WTC11 (cell line): ENCODE data around the gene GIMAP2. TPM values are rescaled to one million over a fixed set of nuclear protein-coding genes. Genes with fewer than 3 reads are reported as not detected.

Experiments used
- ATAC-seq: fragments of 200-7000 bp; cut with Tn5 transposase; 2 replicates; pipeline ENCODE4 v1.10.0; 2021; ENCODE audit warnings: mild to moderate bottlenecking, moderate library complexity
- CTCF ChIA-PET: fragments of 300-600 bp; sonication (Branson Sonifier 250); formaldehyde crosslinking; loops from one replicate; lab custom pipeline; 2021; ENCODE audit warnings: antibody characterized with exemption; lab: Charles Lee
- POLR2A ChIA-PET: fragments of 350-600 bp; sonication (Branson Sonifier 250); formaldehyde crosslinking; loops from one replicate; lab custom pipeline; 2021; ENCODE audit warnings: antibody characterized with exemption; lab: Charles Lee
- DNase-seq: peaks from one replicate; pipeline ENCODE4 v3.0.0; 2021; ENCODE audit warnings: low spot score
- H3K27ac Mint-ChIP-seq: 2 replicates; pipeline ENCODE4 v1.8.0; 2021; ENCODE audit warnings: mixed read lengths
- H3K27me3 Mint-ChIP-seq: 2 replicates; pipeline ENCODE4 v1.8.0; 2021; ENCODE audit warnings: low read depth, mild to moderate bottlenecking, moderate library complexity, mixed read lengths
- H3K36me3 Mint-ChIP-seq: 2 replicates; pipeline ENCODE4 v1.8.0; 2021; ENCODE audit warnings: mixed read lengths
- H3K4me1 Mint-ChIP-seq: 2 replicates; pipeline ENCODE4 v1.8.0; 2022; ENCODE audit warnings: mixed read lengths
- H3K4me3 Mint-ChIP-seq: 2 replicates; pipeline ENCODE4 v1.8.0; 2021; ENCODE audit warnings: mild to moderate bottlenecking, moderate library complexity, mixed read lengths
- H3K9me3 Mint-ChIP-seq: 2 replicates; pipeline ENCODE4 v1.8.0; 2021; ENCODE audit warnings: mixed read lengths
- ARID4B ChIP-seq: sonication (generic); formaldehyde crosslinking; IDR thresholded peaks from 2 replicates; pipeline ENCODE4 v1.8.0; 2023; ENCODE audit warnings: missing genetic modification reagents, mild to moderate bottlenecking, borderline replicate concordance
- CDX4 ChIP-seq: fragments of 250-450 bp; sonication (Bioruptor Pico); IDR thresholded peaks from 2 replicates; pipeline ENCODE4 v1.9.0; 2021; ENCODE audit warnings: moderate library complexity, mild to moderate bottlenecking, inconsistent platforms, borderline replicate concordance
- ERG ChIP-seq: fragments of 250-450 bp; sonication (Bioruptor Pico); IDR thresholded peaks from 2 replicates; pipeline ENCODE4 v1.8.0; 2021; ENCODE audit warnings: mild to moderate bottlenecking
- ESRRA ChIP-seq: sonication (generic); formaldehyde crosslinking; IDR thresholded peaks from 2 replicates; pipeline ENCODE4 v1.8.1; 2022; ENCODE audit warnings: mild to moderate bottlenecking, missing genetic modification reagents, borderline replicate concordance
- FOXP1 ChIP-seq: sonication (generic); formaldehyde crosslinking; IDR thresholded peaks from 2 replicates; pipeline ENCODE4 v1.8.0; 2022; ENCODE audit warnings: missing genetic modification reagents, mild to moderate bottlenecking, moderate library complexity, borderline replicate concordance
- FOXP4 ChIP-seq: sonication (generic); formaldehyde crosslinking; IDR thresholded peaks from 2 replicates; pipeline ENCODE4 v1.8.0; 2022; ENCODE audit warnings: mild to moderate bottlenecking, missing genetic modification reagents
- GABPB1 ChIP-seq: sonication (generic); formaldehyde crosslinking; IDR thresholded peaks from 2 replicates; pipeline ENCODE4 v1.8.1; 2023; ENCODE audit warnings: mild to moderate bottlenecking, missing genetic modification reagents
- GRHL2 ChIP-seq: fragments of 250-450 bp; sonication (Bioruptor Pico); IDR thresholded peaks from 2 replicates; pipeline ENCODE4 v1.8.0; 2022; ENCODE audit warnings: mild to moderate bottlenecking, moderate library complexity; ENCODE audit not compliant: insufficient replicate concordance, severe bottlenecking
- MLX ChIP-seq: sonication (generic); formaldehyde crosslinking; IDR thresholded peaks from 2 replicates; pipeline ENCODE4 v1.8.1; 2023; ENCODE audit warnings: mild to moderate bottlenecking, missing genetic modification reagents, moderate library complexity
- MXD4 ChIP-seq: fragments of 250-450 bp; sonication (Bioruptor Pico); IDR thresholded peaks from 2 replicates; pipeline ENCODE4 v1.8.0; 2021; ENCODE audit warnings: mild to moderate bottlenecking, moderate library complexity, borderline replicate concordance
- NFATC4 ChIP-seq: fragments of 250-450 bp; sonication (Bioruptor Pico); IDR thresholded peaks from 2 replicates; pipeline ENCODE4 v1.9.0; 2021; ENCODE audit warnings: mild to moderate bottlenecking
- NR2C2 ChIP-seq: sonication (generic); formaldehyde crosslinking; IDR thresholded peaks from 2 replicates; pipeline ENCODE4 v1.8.0; 2022; ENCODE audit warnings: mild to moderate bottlenecking, missing genetic modification reagents
- TEAD1 ChIP-seq: sonication (generic); formaldehyde crosslinking; IDR thresholded peaks from 2 replicates; pipeline ENCODE4 v1.8.0; 2022; ENCODE audit warnings: mild to moderate bottlenecking, missing genetic modification reagents
- ZNF671 ChIP-seq: fragments of 250-450 bp; sonication (Bioruptor Pico); IDR thresholded peaks from 2 replicates; pipeline ENCODE4 v1.8.0; 2021; ENCODE audit warnings: mild to moderate bottlenecking
- total RNA-seq: library from RNA; stranded (reverse); gene quantifications from 3 replicates; pipeline ENCODE4 v1.2.3, GENCODE V29; 2021
- TF ChIP-seq, protein P1 (sequence below): sonication (generic); formaldehyde crosslinking; IDR thresholded peaks from 2 replicates; pipeline ENCODE4 v1.8.1; 2023; ENCODE audit warnings: mild to moderate bottlenecking, missing genetic modification reagents, moderate library complexity
- TF ChIP-seq, protein P2 (sequence below): sonication (generic); formaldehyde crosslinking; IDR thresholded peaks from 2 replicates; pipeline ENCODE4 v1.8.1; 2023; ENCODE audit warnings: mild to moderate bottlenecking, moderate library complexity, missing genetic modification reagents
- TF ChIP-seq, protein P3 (sequence below): sonication (generic); formaldehyde crosslinking; IDR thresholded peaks from 2 replicates; pipeline ENCODE4 v1.8.1; 2022; ENCODE audit warnings: low read depth, missing genetic modification reagents, borderline replicate concordance
- TF ChIP-seq, protein P4 (sequence below): sonication (generic); formaldehyde crosslinking; IDR thresholded peaks from 2 replicates; pipeline ENCODE4 v1.8.0; 2023; ENCODE audit warnings: mild to moderate bottlenecking, missing genetic modification reagents

Gene GIMAP2
- total RNA-seq, 1 experiment from 2014 or later = 0.15 TPM

DNA sequence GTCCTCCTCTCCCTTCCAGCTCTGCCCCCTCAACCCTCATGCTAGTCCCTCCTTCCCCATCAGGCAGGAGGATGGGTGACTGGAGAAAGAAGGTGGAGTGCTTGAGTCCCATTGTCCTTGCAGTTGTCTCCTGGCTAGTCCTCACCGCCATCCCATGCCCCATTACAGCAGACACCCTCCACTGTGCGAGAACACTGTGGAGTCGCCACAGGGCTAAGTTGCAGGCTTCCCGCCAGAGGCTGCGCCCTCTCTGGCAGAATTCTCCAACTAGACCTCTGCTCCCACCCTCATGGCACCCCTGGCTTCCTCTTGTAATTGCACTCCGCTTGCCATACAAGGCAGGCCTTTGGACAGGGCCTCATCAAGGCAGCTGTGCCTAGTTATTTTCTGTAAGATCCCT, 3.1 kb downstream of the GIMAP2 start:
- H3K36me3 Mint-ChIP-seq = no peaks in the 10 kb centered on the region

More for the DNA sequence above, 3.1 kb downstream of the GIMAP2 start:
- no peak overlapping the region for H3K4me3 Mint-ChIP-seq
- H3K9me3 Mint-ChIP-seq = peaks cover 6% of the 10 kb centered on the region; the same call in 1 of the 2 replicates
- H3K27me3 Mint-ChIP-seq = peaks cover 83% of the 10 kb centered on the region
- no peak for DNase-seq
- peaks cover 7% of the 10 kb centered on the region for H3K4me1 Mint-ChIP-seq
- H3K27ac Mint-ChIP-seq = no peak overlapping the region
- ChIA-PET CTCF (no interaction called here), POLR2A (no interaction called here)
- TF ChIP-seq, protein P1, sequence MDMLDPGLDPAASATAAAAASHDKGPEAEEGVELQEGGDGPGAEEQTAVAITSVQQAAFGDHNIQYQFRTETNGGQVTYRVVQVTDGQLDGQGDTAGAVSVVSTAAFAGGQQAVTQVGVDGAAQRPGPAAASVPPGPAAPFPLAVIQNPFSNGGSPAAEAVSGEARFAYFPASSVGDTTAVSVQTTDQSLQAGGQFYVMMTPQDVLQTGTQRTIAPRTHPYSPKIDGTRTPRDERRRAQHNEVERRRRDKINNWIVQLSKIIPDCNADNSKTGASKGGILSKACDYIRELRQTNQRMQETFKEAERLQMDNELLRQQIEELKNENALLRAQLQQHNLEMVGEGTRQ (CRISPR knock-in tag) = no peak
- TF ChIP-seq FOXP4 (CRISPR knock-in tag) (no peak), TEAD1 (CRISPR knock-in tag) (no peak), NFATC4 (CRISPR knock-in tag) (no peak), GABPB1 (CRISPR knock-in tag) (no peak), ESRRA (CRISPR knock-in tag) (no peak), GRHL2 (CRISPR knock-in tag) (no peak), ZNF671 (CRISPR knock-in tag) (no peak), NR2C2 (CRISPR knock-in tag) (no peak), CDX4 (CRISPR knock-in tag) (no peak), MXD4 (CRISPR knock-in tag) (no peak), ERG (CRISPR knock-in tag) (no peak), MLX (CRISPR knock-in tag) (no peak), ARID4B (CRISPR knock-in tag) (no peak), FOXP1 (no peak)
- TF ChIP-seq, protein P2, sequence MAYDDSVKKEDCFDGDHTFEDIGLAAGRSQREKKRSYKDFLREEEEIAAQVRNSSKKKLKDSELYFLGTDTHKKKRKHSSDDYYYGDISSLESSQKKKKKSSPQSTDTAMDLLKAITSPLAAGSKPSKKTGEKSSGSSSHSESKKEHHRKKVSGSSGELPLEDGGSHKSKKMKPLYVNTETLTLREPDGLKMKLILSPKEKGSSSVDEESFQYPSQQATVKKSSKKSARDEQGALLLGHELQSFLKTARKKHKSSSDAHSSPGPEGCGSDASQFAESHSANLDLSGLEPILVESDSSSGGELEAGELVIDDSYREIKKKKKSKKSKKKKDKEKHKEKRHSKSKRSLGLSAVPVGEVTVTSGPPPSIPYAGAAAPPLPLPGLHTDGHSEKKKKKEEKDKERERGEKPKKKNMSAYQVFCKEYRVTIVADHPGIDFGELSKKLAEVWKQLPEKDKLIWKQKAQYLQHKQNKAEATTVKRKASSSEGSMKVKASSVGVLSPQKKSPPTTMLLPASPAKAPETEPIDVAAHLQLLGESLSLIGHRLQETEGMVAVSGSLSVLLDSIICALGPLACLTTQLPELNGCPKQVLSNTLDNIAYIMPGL = no peak
- TF ChIP-seq, protein P3, sequence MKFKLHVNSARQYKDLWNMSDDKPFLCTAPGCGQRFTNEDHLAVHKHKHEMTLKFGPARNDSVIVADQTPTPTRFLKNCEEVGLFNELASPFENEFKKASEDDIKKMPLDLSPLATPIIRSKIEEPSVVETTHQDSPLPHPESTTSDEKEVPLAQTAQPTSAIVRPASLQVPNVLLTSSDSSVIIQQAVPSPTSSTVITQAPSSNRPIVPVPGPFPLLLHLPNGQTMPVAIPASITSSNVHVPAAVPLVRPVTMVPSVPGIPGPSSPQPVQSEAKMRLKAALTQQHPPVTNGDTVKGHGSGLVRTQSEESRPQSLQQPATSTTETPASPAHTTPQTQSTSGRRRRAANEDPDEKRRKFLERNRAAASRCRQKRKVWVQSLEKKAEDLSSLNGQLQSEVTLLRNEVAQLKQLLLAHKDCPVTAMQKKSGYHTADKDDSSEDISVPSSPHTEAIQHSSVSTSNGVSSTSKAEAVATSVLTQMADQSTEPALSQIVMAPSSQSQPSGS = no peak
- TF ChIP-seq, protein P4, sequence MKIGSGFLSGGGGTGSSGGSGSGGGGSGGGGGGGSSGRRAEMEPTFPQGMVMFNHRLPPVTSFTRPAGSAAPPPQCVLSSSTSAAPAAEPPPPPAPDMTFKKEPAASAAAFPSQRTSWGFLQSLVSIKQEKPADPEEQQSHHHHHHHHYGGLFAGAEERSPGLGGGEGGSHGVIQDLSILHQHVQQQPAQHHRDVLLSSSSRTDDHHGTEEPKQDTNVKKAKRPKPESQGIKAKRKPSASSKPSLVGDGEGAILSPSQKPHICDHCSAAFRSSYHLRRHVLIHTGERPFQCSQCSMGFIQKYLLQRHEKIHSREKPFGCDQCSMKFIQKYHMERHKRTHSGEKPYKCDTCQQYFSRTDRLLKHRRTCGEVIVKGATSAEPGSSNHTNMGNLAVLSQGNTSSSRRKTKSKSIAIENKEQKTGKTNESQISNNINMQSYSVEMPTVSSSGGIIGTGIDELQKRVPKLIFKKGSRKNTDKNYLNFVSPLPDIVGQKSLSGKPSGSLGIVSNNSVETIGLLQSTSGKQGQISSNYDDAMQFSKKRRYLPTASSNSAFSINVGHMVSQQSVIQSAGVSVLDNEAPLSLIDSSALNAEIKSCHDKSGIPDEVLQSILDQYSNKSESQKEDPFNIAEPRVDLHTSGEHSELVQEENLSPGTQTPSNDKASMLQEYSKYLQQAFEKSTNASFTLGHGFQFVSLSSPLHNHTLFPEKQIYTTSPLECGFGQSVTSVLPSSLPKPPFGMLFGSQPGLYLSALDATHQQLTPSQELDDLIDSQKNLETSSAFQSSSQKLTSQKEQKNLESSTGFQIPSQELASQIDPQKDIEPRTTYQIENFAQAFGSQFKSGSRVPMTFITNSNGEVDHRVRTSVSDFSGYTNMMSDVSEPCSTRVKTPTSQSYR = no peak
- ATAC-seq = 0 out of 2 replicates have a peak, but pooled peaks have one; percentile 28
